ENCODE results near the gene NAP1L1.

The NAP1L1 gene

GRCh38 chr12:76020281-76020680, 64.2 kb downstream of the NAP1L1 start:
- H3K27ac ChIP-seq (replicated peaks) = peak overlapping the region; percentile 76
- peak; percentile 71 for TF ChIP-seq POLR2AphosphoS5 (IDR thresholded peaks at IDR 0.05; ENCODE audit: low read depth)
- no peak for TF ChIP-seq REST (IDR thresholded peaks at IDR 0.05; ENCODE audit: insufficient replicate concordance, low read depth)
- no peak overlapping the region for H3K4me3 ChIP-seq (replicated peaks; ENCODE audit: insufficient read depth, low read length)
- H3K27me3 ChIP-seq (ENCODE audit: insufficient read depth, poor library complexity, severe bottlenecking) = no peaks in the 10 kb centered on the region
- DNase-seq (ENCODE audit: low read depth in 1 of 2, low spot score in 1 of 2) = peak in 1 of 2 experiments; percentile 83

- DNase-seq (ENCODE audit: low read depth in 1 of 2, low spot score in 1 of 2) = no peak
- no peak overlapping the region for H3K27ac ChIP-seq (replicated peaks)
- TF ChIP-seq POLR2AphosphoS5 (IDR thresholded peaks at IDR 0.05; ENCODE audit: low read depth) = no peak
- TF ChIP-seq SPI1 (IDR thresholded peaks at IDR 0.05; ENCODE audit: borderline replicate concordance, low read depth) = no peak
- TF ChIP-seq CTCF (IDR thresholded peaks at IDR 0.05; ENCODE audit: insufficient read depth, low read length) = no peak
- TF ChIP-seq REST (IDR thresholded peaks at IDR 0.05; ENCODE audit: insufficient replicate concordance, low read depth) = no peak
- no peak for TF ChIP-seq GABPA (IDR thresholded peaks at IDR 0.05; ENCODE audit: low read depth)
- no peaks in the 10 kb centered on the region for H3K27me3 ChIP-seq (ENCODE audit: insufficient read depth, poor library complexity, severe bottlenecking)
- H3K4me3 ChIP-seq (replicated peaks; ENCODE audit: insufficient read depth, low read length) = no peak overlapping the region
These were observed 65.8 kb downstream of the NAP1L1 start for GRCh38 chr12:76018672-76019071.

GRCh38 chr12:76018111-76018510, 66.4 kb downstream of the NAP1L1 start:
- H3K4me3 ChIP-seq (replicated peaks; ENCODE audit: insufficient read depth, low read length) = no peak overlapping the region
- H3K27me3 ChIP-seq (ENCODE audit: insufficient read depth, poor library complexity, severe bottlenecking) = no peaks in the 10 kb centered on the region
- no peak for DNase-seq (ENCODE audit: low read depth in 1 of 2, low spot score in 1 of 2)
- H3K27ac ChIP-seq (replicated peaks) = no peak overlapping the region
- no peak for TF ChIP-seq SPI1 (IDR thresholded peaks at IDR 0.05; ENCODE audit: borderline replicate concordance, low read depth)
- no peak for TF ChIP-seq REST (IDR thresholded peaks at IDR 0.05; ENCODE audit: insufficient replicate concordance, low read depth)
- no peak for TF ChIP-seq GABPA (IDR thresholded peaks at IDR 0.05; ENCODE audit: low read depth)
- TF ChIP-seq CTCF (IDR thresholded peaks at IDR 0.05; ENCODE audit: insufficient read depth, low read length) = no peak
- no peak for TF ChIP-seq POLR2AphosphoS5 (IDR thresholded peaks at IDR 0.05; ENCODE audit: low read depth)

- H3K27me3 ChIP-seq (ENCODE audit: insufficient read depth, poor library complexity, severe bottlenecking) = no peaks in the 10 kb centered on the region
- no peak overlapping the region for H3K4me3 ChIP-seq (replicated peaks; ENCODE audit: insufficient read depth, low read length)
- DNase-seq (ENCODE audit: low read depth in 1 of 2, low spot score in 1 of 2) = no peak
- H3K27ac ChIP-seq (replicated peaks) = no peak overlapping the region
- no peak for TF ChIP-seq REST (IDR thresholded peaks at IDR 0.05; ENCODE audit: insufficient replicate concordance, low read depth)
- no peak for TF ChIP-seq CTCF (IDR thresholded peaks at IDR 0.05; ENCODE audit: insufficient read depth, low read length)
- TF ChIP-seq SPI1 (IDR thresholded peaks at IDR 0.05; ENCODE audit: borderline replicate concordance, low read depth) = no peak
- TF ChIP-seq POLR2AphosphoS5 (IDR thresholded peaks at IDR 0.05; ENCODE audit: low read depth) = no peak
- no peak for TF ChIP-seq GABPA (IDR thresholded peaks at IDR 0.05; ENCODE audit: low read depth)
These were observed 70.5 kb downstream of the NAP1L1 start for GRCh38 chr12:76014007-76014406.
